T-helper 2 cell (primary cell): ENCODE data around the gene HSD3B7.
"Not testable (repeated sequence)": the region's sequence is repeated elsewhere in the genome, so short reads cannot be mapped to it uniquely, and the experiment has no call there.

ENCODE experiments used
- DNase-seq, 5 experiments: peaks; one replicate each; pipeline versions ENCODE4 v3.0.0 to v3.0.0-alpha.2; 2012 to 2022
- total RNA-seq, 2 donors: gene quantifications; one replicate each; lab custom pipeline; 2026; lab: John Stamatoyannopoulos, UW

HSD3B7 gene
- total RNA-seq: 0.31 to 0.74 reads per million in 2 donors

- peak; percentile 56 to 75 (median 69) for DNase-seq
Observed at GRCh38 chr16:30984669-30985400, at the start of gene HSD3B7. HSD3B7 (plus strand) TSS chr16:30985207; CDS start chr16:30985659, 452 bp downstream.

GRCh38 chr16:30937692-30938091, 47.3 kb upstream of the HSD3B7 start:
- DNase-seq: no peak

DNA sequence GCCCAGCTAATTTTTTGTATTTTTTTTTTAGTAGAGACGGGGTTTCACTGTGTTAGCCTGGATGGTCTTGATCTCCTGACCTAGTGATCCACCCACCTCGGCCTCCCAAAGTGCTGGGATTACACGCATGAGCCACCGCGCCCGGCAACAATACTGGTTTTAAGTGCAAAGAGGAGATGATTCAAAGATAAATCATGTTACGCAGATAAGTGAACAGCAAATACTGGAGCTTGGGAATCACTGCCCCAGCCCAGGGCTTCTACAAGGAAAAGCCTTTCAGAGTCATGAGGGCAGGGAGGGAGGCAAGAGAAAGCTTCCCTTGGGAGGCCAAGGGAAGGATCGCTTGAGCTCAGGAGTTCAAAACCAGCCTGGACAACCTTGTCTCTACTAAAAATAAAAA, 45.4 kb upstream of the HSD3B7 start:
- not testable (repeated sequence) for DNase-seq

GRCh38 chr16:30941600-30942425, 43.2 kb upstream of the HSD3B7 start:
- peak; percentile 28 to 78 (median 43) for DNase-seq

- no peak for DNase-seq
Observed at GRCh38 chr16:30942426-30942806, 42.6 kb upstream of the HSD3B7 start.

DNA sequence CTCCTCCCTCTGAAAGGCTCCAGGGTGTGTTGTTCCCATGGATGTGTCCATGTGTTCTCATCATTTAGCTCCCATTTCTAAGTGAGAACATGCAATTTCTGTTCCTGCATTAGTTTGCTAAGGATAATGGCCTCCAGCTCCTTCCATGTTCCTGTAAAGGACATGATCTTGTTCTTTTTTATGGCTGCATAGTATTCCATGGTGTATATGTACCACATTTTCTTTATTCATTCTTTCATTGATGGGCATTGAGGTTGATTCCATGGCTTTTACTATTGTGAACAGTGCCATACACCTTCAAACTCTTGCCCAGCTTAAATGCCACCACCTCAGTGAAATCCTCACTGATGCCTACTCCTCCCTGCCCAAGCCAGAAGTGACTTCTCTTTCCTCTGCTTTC, 40.7 kb upstream of the HSD3B7 start:
- DNase-seq: no peak

GRCh38 chr16:30946671-30947540, 38.1 kb upstream of the HSD3B7 start:
- DNase-seq: no peak

- DNase-seq: no peak
Observed at GRCh38 chr16:30947541-30947858, 37.5 kb upstream of the HSD3B7 start.

DNA sequence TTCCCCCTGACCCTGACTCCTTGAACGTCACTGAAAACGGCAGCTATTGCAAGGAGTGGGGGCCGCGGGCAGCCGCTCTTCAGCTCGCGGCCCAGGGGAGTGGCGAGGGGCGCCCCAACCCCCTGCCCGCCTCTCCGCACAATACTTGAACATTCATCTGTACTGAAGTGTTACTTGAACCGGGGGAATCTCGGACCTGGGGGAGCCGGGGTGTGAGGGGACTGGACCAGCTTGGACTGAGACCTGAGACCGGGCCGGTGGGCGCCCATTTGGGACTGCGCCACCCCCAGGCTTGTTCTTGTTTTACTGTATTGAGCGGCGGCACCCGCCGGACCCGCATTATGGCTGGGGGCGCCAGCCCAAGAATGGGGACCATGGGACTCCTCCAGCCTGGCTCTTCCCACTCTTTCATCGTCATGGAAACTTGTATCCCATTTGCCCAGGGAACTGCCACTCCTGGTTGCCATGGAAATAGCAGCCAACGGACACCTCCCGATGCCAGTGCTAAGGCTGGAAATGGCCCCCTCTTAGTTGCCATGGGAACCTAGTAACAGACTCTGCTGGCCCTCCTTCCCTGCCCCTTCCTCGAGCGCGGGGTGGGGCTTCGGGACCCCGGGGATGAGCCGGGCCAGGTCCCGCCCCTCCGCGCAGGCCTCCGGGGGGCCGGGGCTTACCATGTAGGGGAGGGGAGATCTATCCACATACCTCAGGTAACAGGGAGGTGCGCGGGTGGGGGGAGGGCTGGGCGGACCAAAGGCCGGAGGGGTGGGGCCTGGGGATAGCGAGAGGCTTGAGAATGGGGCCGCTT, 36.9 kb upstream of the HSD3B7 start:
- peak in 1 of 5 experiments; percentile 18 for DNase-seq

DNA sequence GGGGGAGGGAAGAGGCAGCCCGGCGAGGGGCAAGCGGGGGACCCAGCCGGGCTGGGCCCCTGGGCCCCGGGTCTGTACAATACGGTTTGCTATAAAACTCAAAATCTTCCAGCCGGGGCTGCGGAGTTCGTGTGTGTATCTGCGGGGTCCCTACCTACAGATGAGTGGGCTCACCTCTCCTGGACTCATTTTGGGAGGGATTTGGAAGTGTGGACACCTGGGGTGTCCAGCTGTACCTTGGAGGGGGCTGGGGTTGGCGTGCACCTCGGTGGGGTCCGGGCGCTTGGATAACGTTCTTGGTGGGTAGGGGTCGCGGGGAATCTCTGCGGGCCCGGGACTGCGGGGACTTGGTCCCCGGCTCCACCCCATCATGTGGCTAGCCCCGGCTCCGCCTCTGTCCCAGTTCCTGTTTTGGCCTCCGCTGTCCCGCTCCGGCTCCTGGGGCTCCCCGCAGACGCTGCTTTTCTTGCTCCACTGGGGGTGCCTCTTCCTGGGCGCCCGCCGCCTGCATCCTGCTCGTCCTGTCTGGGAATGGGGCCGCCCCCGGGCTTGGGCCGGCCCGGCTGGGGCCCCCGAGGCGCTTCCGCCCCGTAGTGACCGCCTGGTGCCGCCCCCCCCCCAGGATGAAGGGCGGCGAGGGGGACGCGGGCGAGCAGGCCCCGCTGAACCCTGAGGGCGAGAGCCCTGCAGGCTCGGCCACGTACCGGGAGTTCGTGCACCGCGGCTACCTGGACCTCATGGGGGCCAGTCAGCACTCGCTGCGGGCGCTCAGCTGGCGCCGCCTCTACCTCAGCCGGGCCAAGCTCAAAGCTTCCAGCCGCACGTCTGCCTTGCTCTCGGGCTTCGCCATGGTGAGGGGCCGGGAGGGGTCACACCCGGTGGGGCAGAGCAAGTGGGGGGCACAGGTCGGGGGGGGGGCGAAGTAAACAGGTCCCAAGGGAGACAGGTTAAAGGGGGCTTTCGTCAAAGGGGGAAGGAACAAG, 36.0 kb upstream of the HSD3B7 start, which contains the start of gene ORAI3:
ORAI3 (plus strand) TSS at position 402 of the 983 bp plus-strand sequence; CDS start at position 624, 222 bp downstream.
- peak in 2 of 5 experiments; percentile 29 to 59 for DNase-seq

- peak in 1 of 5 experiments; percentile 75 for DNase-seq
Observed at GRCh38 chr16:30949650-30950515, 35.1 kb upstream of the HSD3B7 start.

DNA sequence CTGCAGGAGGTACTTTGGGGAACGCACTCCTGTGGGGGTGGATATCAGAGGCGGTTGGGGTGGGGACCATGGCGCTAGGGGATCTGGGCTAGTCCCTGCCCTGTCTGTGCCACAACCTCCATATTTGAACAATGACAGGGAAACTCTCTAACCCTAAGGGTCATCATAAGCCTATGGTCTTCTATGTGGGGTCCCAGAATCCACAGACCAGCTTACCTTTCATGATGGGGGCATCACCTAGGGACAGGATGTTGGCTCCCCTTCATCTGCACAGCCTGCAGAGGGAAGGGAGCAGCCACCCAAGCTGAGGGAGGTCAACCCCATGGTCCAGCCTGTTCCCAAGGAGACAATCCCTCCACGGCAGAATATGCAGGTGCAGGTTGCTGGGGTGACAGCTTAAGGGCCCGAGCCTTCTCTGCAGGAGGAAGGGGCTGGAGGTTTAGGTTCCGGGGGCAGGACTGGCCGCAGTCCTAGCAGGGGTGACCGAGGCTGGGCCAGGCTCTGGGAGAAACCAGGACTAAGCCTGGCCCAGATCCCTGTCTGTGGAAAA, 34.4 kb upstream of the HSD3B7 start:
- DNase-seq: no peak

- no peak for DNase-seq
Observed at GRCh38 chr16:30951193-30951592, 33.8 kb upstream of the HSD3B7 start.

- no peak for DNase-seq
Observed at GRCh38 chr16:30951750-30952149, 33.3 kb upstream of the HSD3B7 start.

- DNase-seq: no peak
Observed at GRCh38 chr16:30953111-30953510, 31.9 kb upstream of the HSD3B7 start.

GRCh38 chr16:30953511-30954124, 31.4 kb upstream of the HSD3B7 start:
- peak in 4 of 5 experiments; percentile 36 to 82 (median 43) for DNase-seq

GRCh38 chr16:30954993-30955392, 30.0 kb upstream of the HSD3B7 start:
- DNase-seq: no peak

DNA sequence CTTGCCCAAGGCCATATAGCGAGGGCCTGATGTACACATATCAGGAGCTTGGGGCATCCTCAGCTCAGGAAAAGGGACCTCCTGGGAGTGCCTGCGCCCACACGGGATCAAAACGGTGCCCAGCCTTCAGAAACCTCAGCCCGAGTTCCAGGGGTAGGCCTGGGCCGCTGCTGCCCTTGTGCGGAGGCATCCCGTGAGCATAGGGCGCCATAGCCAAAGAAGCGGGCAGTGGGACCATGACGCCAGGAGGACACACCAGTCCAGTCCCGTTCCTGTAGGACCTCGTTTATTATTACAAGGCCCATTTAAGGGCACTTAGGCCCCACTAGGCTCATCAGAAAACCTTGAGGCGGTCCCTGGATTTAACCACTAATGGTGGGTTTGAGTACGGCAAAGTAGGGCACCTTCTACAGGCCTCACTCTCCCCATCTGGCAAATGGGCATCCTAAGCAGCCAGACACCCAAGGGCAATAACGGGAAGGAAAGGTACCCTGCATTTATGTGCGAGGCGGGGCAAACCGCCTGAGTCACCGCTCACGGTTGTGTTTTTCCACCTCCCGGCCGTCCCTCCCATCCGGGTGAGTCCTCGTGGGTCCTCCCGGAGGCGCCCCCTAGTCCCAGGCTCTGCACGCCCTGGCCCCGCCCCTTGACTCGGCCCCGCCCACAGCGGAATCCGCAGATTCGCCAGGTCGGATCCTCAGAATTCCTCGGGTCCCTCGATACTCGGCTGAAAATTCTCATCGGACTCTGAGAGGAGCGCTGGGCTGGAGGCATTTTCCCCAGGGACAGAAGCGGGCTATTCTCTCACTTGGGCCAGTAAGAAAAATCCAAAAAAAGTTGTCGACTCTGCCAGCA, 28.2 kb upstream of the HSD3B7 start:
- DNase-seq: peak; percentile 74 to 87 (median 82)
